Suprapubic skin (tissue), 4 donors: ENCODE data around the gene KIAA0753. TPM values are rescaled to one million over a fixed set of nuclear protein-coding genes. Genes with fewer than 3 reads are reported as not detected.
A peak's percentile ranks its signal among the peaks of the same experiment; 100 is the strongest.

Experiments used
- DNase-seq, 2 donors: peaks; one replicate each; pipeline ENCODE4 v3.0.0-alpha.2; 2019; ENCODE audit warnings: low spot score in 2 of 2
- H3K27ac ChIP-seq: fragments of 200-600 bp; sonication (generic); one replicate; pipeline ENCODE4 v1.5.1; 2019
- H3K27me3 ChIP-seq: fragments of 200-600 bp; sonication (generic); one replicate; pipeline ENCODE4 v1.5.1; 2019
- H3K36me3 ChIP-seq: fragments of 200-600 bp; sonication (generic); one replicate; pipeline ENCODE4 v1.5.1; 2019
- H3K4me1 ChIP-seq: fragments of 200-600 bp; sonication (generic); one replicate; pipeline ENCODE4 v1.5.1; 2019
- H3K4me3 ChIP-seq: fragments of 200-600 bp; sonication (generic); one replicate; pipeline ENCODE4 v1.5.1; 2019; ENCODE audit warnings: mild to moderate bottlenecking
- H3K9me3 ChIP-seq: fragments of 200-600 bp; sonication (generic); one replicate; pipeline ENCODE4 v1.5.1; 2019
- CTCF ChIP-seq, 2 donors: fragments of 200-600 bp in 1 of 2; fragments of 450-650 bp in 1 of 2; sonication (generic) in 1 of 2; IDR thresholded peaks; one replicate each; pipeline ENCODE4 v1.5.1; 2016 to 2019; ENCODE audit warnings: antibody characterized with exemption in 2 of 2, mild to moderate bottlenecking in 1 of 2, moderate library complexity in 1 of 2
- EP300 ChIP-seq: sonication (generic); formaldehyde crosslinking; IDR thresholded peaks from one replicate; pipeline ENCODE4 v1.6.1; 2017; ENCODE audit warnings: antibody characterized with exemption
- POLR2A ChIP-seq, 2 donors: fragments of 450-650 bp; IDR thresholded peaks; one replicate each; pipeline ENCODE4 v1.6.1; 2017; ENCODE audit warnings: antibody characterized with exemption in 2 of 2, mild to moderate bottlenecking in 2 of 2, moderate library complexity in 2 of 2
- POLR2AphosphoS5 ChIP-seq, 3 donors: sonication (generic); formaldehyde crosslinking; IDR thresholded peaks; one replicate each; pipeline ENCODE4 v1.6.1; 2017; ENCODE audit warnings: antibody characterized with exemption in 3 of 3
- WGBS: methylation state at CpG from one replicate; pipeline ENCODE4 v1.1.5; 2018; 5-methylcytosine and 5-hydroxymethylcytosine counted together
- total RNA-seq, 4 donors: library from RNA; depleted of rRNA; stranded (reverse); fragments of >200 nt; gene quantifications; one replicate each; pipeline ENCODE4 v1.1.0, GENCODE V29; 2016

KIAA0753 gene
- total RNA-seq, 4 donors from 2014 or later, result 4.9 to 24.9 (median 10.4) TPM

GRCh38 chr17:6559753-6560215 is 80.7 kb downstream of the KIAA0753 start:
- Histone ChIP-seq H3K4me3 (no peak overlapping the region), H3K9me3 (no peaks in the 10 kb centered on the region), H3K36me3 (no peaks in the 10 kb centered on the region), H3K27ac (no peak overlapping the region), H3K4me1 (peaks cover 19% of the 10 kb centered on the region), H3K27me3 (peaks cover 5% of the 10 kb centered on the region)
- TF ChIP-seq POLR2AphosphoS5 (IDR thresholded peaks at IDR 0.05) (no peak), EP300 (no peak), CTCF (IDR thresholded peaks at IDR 0.05) (no peak), POLR2A (IDR thresholded peaks at IDR 0.05) (no peak)
- WGBS, result 84% methylated on average over 5 of the region's 5 CpGs
- peak in 1 of 2 donors; percentile 55 for DNase-seq

- Histone ChIP-seq H3K27me3 (peaks cover 5% of the 10 kb centered on the region), H3K4me1 (peaks cover 24% of the 10 kb centered on the region), H3K9me3 (no peaks in the 10 kb centered on the region), H3K36me3 (no peaks in the 10 kb centered on the region), H3K27ac (no peak overlapping the region), H3K4me3 (no peak overlapping the region)
- 72% methylated on average over 10 of the region's 11 CpGs for WGBS
- TF ChIP-seq CTCF (IDR thresholded peaks at IDR 0.05) (no peak), POLR2AphosphoS5 (IDR thresholded peaks at IDR 0.05) (no peak), EP300 (no peak), POLR2A (IDR thresholded peaks at IDR 0.05) (no peak)
- peak in 1 of 2 donors; percentile 63 for DNase-seq
These were observed 81.4 kb downstream of the KIAA0753 start for GRCh38 chr17:6558932-6559752.

GRCh38 chr17:6558276-6558675 is 82.2 kb downstream of the KIAA0753 start:
- WGBS, result 78% methylated on average over 5 of the region's 6 CpGs
- no peak for DNase-seq
- Histone ChIP-seq H3K4me3 (no peak overlapping the region), H3K36me3 (no peaks in the 10 kb centered on the region), H3K27me3 (peaks cover 5% of the 10 kb centered on the region), H3K4me1 (peaks cover 29% of the 10 kb centered on the region), H3K9me3 (no peaks in the 10 kb centered on the region), H3K27ac (no peak overlapping the region)
- TF ChIP-seq POLR2AphosphoS5 (IDR thresholded peaks at IDR 0.05), result no peak
- no peak for TF ChIP-seq EP300
- no peak for TF ChIP-seq CTCF (IDR thresholded peaks at IDR 0.05)
- no peak for TF ChIP-seq POLR2A (IDR thresholded peaks at IDR 0.05)

GRCh38 chr17:6557040-6557438 is 83.5 kb downstream of the KIAA0753 start:
- Histone ChIP-seq H3K27ac (no peak overlapping the region), H3K36me3 (no peaks in the 10 kb centered on the region), H3K9me3 (no peaks in the 10 kb centered on the region), H3K4me1 (peaks cover 37% of the 10 kb centered on the region), H3K4me3 (peak overlapping the region; percentile 80), H3K27me3 (peaks cover 5% of the 10 kb centered on the region)
- TF ChIP-seq POLR2A (IDR thresholded peaks at IDR 0.05) (no peak), CTCF (IDR thresholded peaks at IDR 0.05) (no peak), EP300 (no peak), POLR2AphosphoS5 (IDR thresholded peaks at IDR 0.05) (no peak)
- 58% methylated on average over 8 of the region's 9 CpGs for WGBS
- DNase-seq, result no peak
